ENCODE results near the gene FOLR2.
"Not testable (repeated sequence)": the region's sequence is repeated elsewhere in the genome, so short reads cannot be mapped to it uniquely, and the experiment has no call there.

The FOLR2 gene

DNA sequence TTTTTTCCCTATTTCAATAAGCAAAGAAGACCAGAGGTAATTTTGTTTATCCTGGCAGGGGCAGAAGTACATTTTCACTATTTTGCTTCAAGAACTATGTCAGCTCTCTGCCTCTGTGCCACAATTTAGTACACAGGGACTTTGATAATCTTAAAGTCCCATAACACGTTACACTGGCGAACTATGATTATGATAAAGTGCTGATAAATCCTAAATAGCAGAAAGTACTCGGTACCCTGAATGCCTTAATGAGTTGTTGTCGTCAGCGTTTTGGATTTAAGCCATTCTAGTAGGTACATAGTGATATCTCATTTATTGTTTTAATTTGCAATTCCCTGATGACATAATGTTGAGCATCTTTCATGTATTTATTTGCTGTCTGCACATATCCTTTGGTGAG is 44.0 kb downstream of the FOLR2 start:
- Histone ChIP-seq H3K9me2 (replicated peaks; ENCODE audit: insufficient read depth, low read length) (no peaks in the 10 kb centered on the region), H3K27ac (ENCODE audit: low read depth, low read length) (no peak overlapping the region), H3K9me3 (ENCODE audit: insufficient read depth, low read length) (no peaks in the 10 kb centered on the region), H3F3A (ENCODE audit: insufficient read depth) (no peaks in the 10 kb centered on the region), H2AFZ (ENCODE audit: low read depth, low read length, severe bottlenecking) (no peak overlapping the region), H3K36me3 (ENCODE audit: low read length) (no peaks in the 10 kb centered on the region), H3K9ac (ENCODE audit: low read length) (no peak overlapping the region), H4K20me1 (ENCODE audit: low read depth, low read length) (no peaks in the 10 kb centered on the region), H3K79me2 (ENCODE audit: insufficient read depth, low read length) (no peaks in the 10 kb centered on the region), H3K4me3 (ENCODE audit: insufficient read depth, low read length, poor library complexity, severe bottlenecking) (no peak overlapping the region), H3K27me3 (ENCODE audit: low read length) (no peaks in the 10 kb centered on the region), H3K4me2 (ENCODE audit: low read depth, low read length, poor library complexity, severe bottlenecking) (no peak overlapping the region)
- TF ChIP-seq EZH2phosphoT487 (conservative IDR thresholded peaks at IDR 0.05; ENCODE audit: low read length): no peak
- TF ChIP-seq, protein P1, sequence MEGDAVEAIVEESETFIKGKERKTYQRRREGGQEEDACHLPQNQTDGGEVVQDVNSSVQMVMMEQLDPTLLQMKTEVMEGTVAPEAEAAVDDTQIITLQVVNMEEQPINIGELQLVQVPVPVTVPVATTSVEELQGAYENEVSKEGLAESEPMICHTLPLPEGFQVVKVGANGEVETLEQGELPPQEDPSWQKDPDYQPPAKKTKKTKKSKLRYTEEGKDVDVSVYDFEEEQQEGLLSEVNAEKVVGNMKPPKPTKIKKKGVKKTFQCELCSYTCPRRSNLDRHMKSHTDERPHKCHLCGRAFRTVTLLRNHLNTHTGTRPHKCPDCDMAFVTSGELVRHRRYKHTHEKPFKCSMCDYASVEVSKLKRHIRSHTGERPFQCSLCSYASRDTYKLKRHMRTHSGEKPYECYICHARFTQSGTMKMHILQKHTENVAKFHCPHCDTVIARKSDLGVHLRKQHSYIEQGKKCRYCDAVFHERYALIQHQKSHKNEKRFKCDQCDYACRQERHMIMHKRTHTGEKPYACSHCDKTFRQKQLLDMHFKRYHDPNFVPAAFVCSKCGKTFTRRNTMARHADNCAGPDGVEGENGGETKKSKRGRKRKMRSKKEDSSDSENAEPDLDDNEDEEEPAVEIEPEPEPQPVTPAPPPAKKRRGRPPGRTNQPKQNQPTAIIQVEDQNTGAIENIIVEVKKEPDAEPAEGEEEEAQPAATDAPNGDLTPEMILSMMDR (IDR thresholded peaks at IDR 0.05; ENCODE audit: insufficient read depth, low read length, poor library complexity, severe bottlenecking): no peak

DNA sequence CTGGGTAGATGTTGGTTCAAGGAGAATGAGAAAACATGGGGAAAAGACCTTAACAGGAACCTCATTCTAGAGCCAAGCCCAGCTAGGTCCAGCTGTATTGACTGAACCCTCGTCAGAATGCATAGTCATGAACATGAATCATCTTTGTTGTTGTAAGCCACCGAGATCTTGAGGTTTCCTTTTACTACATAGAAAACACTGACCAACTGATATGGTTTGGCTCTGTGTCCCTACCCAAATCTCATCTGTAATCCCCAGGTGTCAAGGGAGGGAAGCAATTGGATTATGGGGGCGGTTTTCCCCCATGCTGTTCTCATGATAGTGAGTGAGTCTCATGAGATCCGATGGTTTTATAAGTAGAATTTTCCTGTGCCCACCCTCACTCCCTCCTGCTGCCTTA is 46.8 kb downstream of the FOLR2 start:
- H3K36me3 ChIP-seq (ENCODE audit: low read length): no peaks in the 10 kb centered on the region

DNA sequence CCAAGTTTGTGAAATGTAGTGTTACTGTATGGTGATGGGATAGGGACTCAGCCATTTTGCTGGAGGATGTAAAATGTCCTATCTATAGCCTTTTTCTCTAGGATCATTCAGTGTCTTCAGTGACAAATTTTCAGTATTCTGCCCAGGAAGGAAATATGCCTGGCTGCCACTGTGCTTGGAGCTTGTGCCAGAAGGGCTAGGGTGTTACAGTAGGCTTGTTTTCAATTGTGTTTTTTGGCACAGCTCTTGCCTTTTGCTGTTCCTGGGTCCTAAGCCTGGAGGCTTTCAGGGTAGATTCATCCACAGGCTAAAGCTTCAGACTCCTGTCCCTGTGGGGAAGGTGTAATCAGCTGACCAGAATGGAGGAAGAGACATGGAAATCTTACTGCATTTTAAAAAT is 49.4 kb downstream of the FOLR2 start:
- Histone ChIP-seq H3K4me3 (ENCODE audit: insufficient read depth, low read length, poor library complexity, severe bottlenecking) (no peak overlapping the region), H3K36me3 (ENCODE audit: low read length) (no peaks in the 10 kb centered on the region), H3F3A (ENCODE audit: insufficient read depth) (peaks cover 5% of the 10 kb centered on the region; the same call in 1 of the 2 replicates), H4K20me1 (ENCODE audit: low read depth, low read length) (no peaks in the 10 kb centered on the region), H3K9me2 (replicated peaks; ENCODE audit: insufficient read depth, low read length) (no peaks in the 10 kb centered on the region), H3K9ac (ENCODE audit: low read length) (no peak overlapping the region), H3K9me3 (ENCODE audit: insufficient read depth, low read length) (no peaks in the 10 kb centered on the region), H3K4me2 (ENCODE audit: low read depth, low read length, poor library complexity, severe bottlenecking) (no peak overlapping the region), H3K27ac (ENCODE audit: low read depth, low read length) (no peak overlapping the region), H3K27me3 (ENCODE audit: low read length) (no peaks in the 10 kb centered on the region), H3K79me2 (ENCODE audit: insufficient read depth, low read length) (no peaks in the 10 kb centered on the region), H2AFZ (ENCODE audit: low read depth, low read length, severe bottlenecking) (no peak overlapping the region)
- TF ChIP-seq, protein P1 (IDR thresholded peaks at IDR 0.05; ENCODE audit: insufficient read depth, low read length, poor library complexity, severe bottlenecking): no peak
- no peak for TF ChIP-seq EZH2phosphoT487 (conservative IDR thresholded peaks at IDR 0.05; ENCODE audit: low read length)

More for the DNA sequence above, 46.8 kb downstream of the FOLR2 start:
- no peak overlapping the region for H2AFZ ChIP-seq (ENCODE audit: low read depth, low read length, severe bottlenecking)
- H3K4me2 ChIP-seq (ENCODE audit: low read depth, low read length, poor library complexity, severe bottlenecking): no peak overlapping the region
- TF ChIP-seq EZH2phosphoT487 (conservative IDR thresholded peaks at IDR 0.05; ENCODE audit: low read length): no peak
- TF ChIP-seq, protein P1 (IDR thresholded peaks at IDR 0.05; ENCODE audit: insufficient read depth, low read length, poor library complexity, severe bottlenecking): no peak
- H3K9me3 ChIP-seq (ENCODE audit: insufficient read depth, low read length): no peaks in the 10 kb centered on the region
- no peaks in the 10 kb centered on the region for H3K79me2 ChIP-seq (ENCODE audit: insufficient read depth, low read length)
- H3K4me3 ChIP-seq (ENCODE audit: insufficient read depth, low read length, poor library complexity, severe bottlenecking): no peak overlapping the region
- H4K20me1 ChIP-seq (ENCODE audit: low read depth, low read length): no peaks in the 10 kb centered on the region
- H3K27ac ChIP-seq (ENCODE audit: low read depth, low read length): no peak overlapping the region
- H3K9ac ChIP-seq (ENCODE audit: low read length): no peak overlapping the region
- H3F3A ChIP-seq (ENCODE audit: insufficient read depth): peaks cover 5% of the 10 kb centered on the region; the same call in 1 of the 2 replicates
- H3K27me3 ChIP-seq (ENCODE audit: low read length): no peaks in the 10 kb centered on the region
- H3K9me2 ChIP-seq (replicated peaks; ENCODE audit: insufficient read depth, low read length): no peaks in the 10 kb centered on the region

DNA sequence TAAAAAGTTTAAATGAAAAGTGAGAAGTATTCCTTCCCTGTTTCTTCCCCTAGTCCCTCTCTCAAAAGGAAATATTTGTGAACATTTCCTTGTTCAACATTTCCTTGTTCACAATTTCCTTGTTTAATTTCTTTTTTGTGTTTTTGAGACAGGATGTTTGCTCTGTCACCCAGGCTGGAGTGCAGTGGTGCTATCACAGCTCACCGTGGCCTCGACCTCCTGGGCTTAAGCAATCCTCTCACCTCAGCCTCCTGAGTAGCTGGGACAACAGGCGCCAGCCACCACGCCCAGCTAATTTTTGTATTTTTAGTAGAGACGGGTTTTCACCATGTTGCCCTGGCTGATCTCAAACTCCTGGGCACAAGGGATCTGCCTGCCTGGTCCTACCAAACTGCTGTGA is 50.4 kb downstream of the FOLR2 start:
- not testable (repeated sequence) for H3K27me3 ChIP-seq (ENCODE audit: low read length); H2AFZ ChIP-seq (ENCODE audit: low read depth, low read length, severe bottlenecking); H3K9me3 ChIP-seq (ENCODE audit: insufficient read depth, low read length); H3K4me2 ChIP-seq (ENCODE audit: low read depth, low read length, poor library complexity, severe bottlenecking); H3F3A ChIP-seq (ENCODE audit: insufficient read depth); H3K4me3 ChIP-seq (ENCODE audit: insufficient read depth, low read length, poor library complexity, severe bottlenecking); H3K27ac ChIP-seq (ENCODE audit: low read depth, low read length); H3K79me2 ChIP-seq (ENCODE audit: insufficient read depth, low read length); H3K9ac ChIP-seq (ENCODE audit: low read length); H3K36me3 ChIP-seq (ENCODE audit: low read length); H3K9me2 ChIP-seq (replicated peaks; ENCODE audit: insufficient read depth, low read length); H4K20me1 ChIP-seq (ENCODE audit: low read depth, low read length)
